Measurements from ENCODE around the gene HS6ST3.

DNA sequence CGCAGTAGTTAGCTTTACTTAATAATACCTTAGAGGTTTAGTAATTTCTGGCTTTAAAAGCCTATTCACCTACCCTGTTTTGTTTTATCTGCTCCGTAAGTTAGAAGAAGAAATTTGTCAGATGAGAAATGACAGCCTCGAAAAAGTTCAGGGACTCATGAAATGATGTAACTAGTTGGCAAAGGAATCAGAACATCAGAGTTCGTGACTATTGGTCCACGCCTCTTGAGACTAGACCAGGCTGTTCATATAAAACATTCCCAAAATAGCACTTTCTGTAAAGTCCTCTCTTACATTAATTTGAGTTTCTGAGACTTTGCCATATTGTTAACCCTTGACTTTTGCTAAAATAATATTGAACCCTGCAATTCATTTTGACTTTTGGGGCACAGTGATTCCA lies 92.0 kb downstream of the HS6ST3 start:
- TF ChIP-seq POLR2AphosphoS5 (IDR thresholded peaks at IDR 0.05) (no peak), POLR2A (IDR thresholded peaks at IDR 0.05) (no peak)
- TF ChIP-seq, protein P1, sequence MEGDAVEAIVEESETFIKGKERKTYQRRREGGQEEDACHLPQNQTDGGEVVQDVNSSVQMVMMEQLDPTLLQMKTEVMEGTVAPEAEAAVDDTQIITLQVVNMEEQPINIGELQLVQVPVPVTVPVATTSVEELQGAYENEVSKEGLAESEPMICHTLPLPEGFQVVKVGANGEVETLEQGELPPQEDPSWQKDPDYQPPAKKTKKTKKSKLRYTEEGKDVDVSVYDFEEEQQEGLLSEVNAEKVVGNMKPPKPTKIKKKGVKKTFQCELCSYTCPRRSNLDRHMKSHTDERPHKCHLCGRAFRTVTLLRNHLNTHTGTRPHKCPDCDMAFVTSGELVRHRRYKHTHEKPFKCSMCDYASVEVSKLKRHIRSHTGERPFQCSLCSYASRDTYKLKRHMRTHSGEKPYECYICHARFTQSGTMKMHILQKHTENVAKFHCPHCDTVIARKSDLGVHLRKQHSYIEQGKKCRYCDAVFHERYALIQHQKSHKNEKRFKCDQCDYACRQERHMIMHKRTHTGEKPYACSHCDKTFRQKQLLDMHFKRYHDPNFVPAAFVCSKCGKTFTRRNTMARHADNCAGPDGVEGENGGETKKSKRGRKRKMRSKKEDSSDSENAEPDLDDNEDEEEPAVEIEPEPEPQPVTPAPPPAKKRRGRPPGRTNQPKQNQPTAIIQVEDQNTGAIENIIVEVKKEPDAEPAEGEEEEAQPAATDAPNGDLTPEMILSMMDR (IDR thresholded peaks at IDR 0.05 in 8 of 11, conservative IDR thresholded peaks at IDR 0.05 in 3 of 11): no peak

All from spleen (tissue), 7 donors.